ENCODE data around the gene NISCH. TPM values are rescaled to one million over a fixed set of nuclear protein-coding genes. Genes with fewer than 3 reads are reported as not detected.

Gene NISCH
- polyA plus RNA-seq, 12 donors = 50.6 to 137 (median 62.0) TPM; not detected in 1

- no peak for DNase-seq
These were observed 80.6 kb downstream of the NISCH start for GRCh38 chr3:52536112-52536368.

GRCh38 chr3:52536369-52537164 is 81.2 kb downstream of the NISCH start, which contains the start of gene UQCC5:
Gene UQCC5, plus strand, starts transcription at chr3:52536605. Its CDS starts 151 bp downstream, at chr3:52536756.
- DNase-seq = peak; percentile 98

GRCh38 chr3:52537165-52537620 is 81.8 kb downstream of the NISCH start:
- DNase-seq = no peak

- no peak for DNase-seq
These were observed 82.5 kb downstream of the NISCH start for GRCh38 chr3:52537726-52538421.

GRCh38 chr3:52539010-52539653 is 83.7 kb downstream of the NISCH start:
- DNase-seq = no peak

GRCh38 chr3:52541050-52541449 is 85.6 kb downstream of the NISCH start:
- DNase-seq = no peak

Other genes starting within 250 kb of the NISCH start
- gene TLR9, start 230.0 kb upstream of the NISCH start, polyA plus RNA-seq (ENCODE audit: insufficient read length in 12 of 12) = under 1 TPM in 10 of 12 donors, not detected in 2; 0.08 to 0.30 (median 0.14) TPM
- gene TWF2, start 216.4 kb upstream of the NISCH start, polyA plus RNA-seq (ENCODE audit: insufficient read length in 12 of 12) = 10 to 100 TPM in 11 of 12 donors, not detected in 1; 17.6 to 28.1 (median 22.2) TPM
- 10 to 100 TPM in 10 of 12 donors, not detected in 2; 11.7 to 20.1 (median 14.4) TPM for gene PPM1M, start 209.8 kb upstream of the NISCH start, polyA plus RNA-seq (ENCODE audit: insufficient read length in 12 of 12)
- 100 to 1,000 TPM in 2 of 12 donors, 10 to 100 TPM in 10; 73.8 to 110 (median 91.3) TPM for gene WDR82, start 177.0 kb upstream of the NISCH start, polyA plus RNA-seq (ENCODE audit: insufficient read length in 12 of 12)
- gene GLYCTK, start 167.8 kb upstream of the NISCH start, polyA plus RNA-seq (ENCODE audit: insufficient read length in 12 of 12) = 10 to 100 TPM in 1 of 12 donors, 1 to 10 TPM in 10, not detected in 1; 2.5 to 28.2 (median 4.2) TPM
- 10 to 100 TPM in 1 of 12 donors, 1 to 10 TPM in 10, not detected in 1; 2.9 to 25.1 (median 4.3) TPM for gene DNAH1, start 139.3 kb upstream of the NISCH start, polyA plus RNA-seq (ENCODE audit: insufficient read length in 12 of 12)
- gene BAP1, start 45.6 kb upstream of the NISCH start, polyA plus RNA-seq (ENCODE audit: insufficient read length in 12 of 12) = 10 to 100 TPM in 11 of 12 donors, not detected in 1; 43.4 to 59.9 (median 50.1) TPM
- 10 to 100 TPM in 4 of 12 donors, 1 to 10 TPM in 7, not detected in 1; 5.2 to 13.1 (median 9.4) TPM for gene PHF7, start 44.9 kb upstream of the NISCH start, polyA plus RNA-seq (ENCODE audit: insufficient read length in 12 of 12)
- gene SEMA3G, start 10.5 kb upstream of the NISCH start, polyA plus RNA-seq (ENCODE audit: insufficient read length in 12 of 12) = 10 to 100 TPM in 11 of 12 donors, not detected in 1; 10.2 to 16.1 (median 12.5) TPM
- 1,000 to 10,000 TPM in 2 of 12 donors, 100 to 1,000 TPM in 10; 327 to 1,063 (median 707) TPM for gene TNNC1, start 1.6 kb upstream of the NISCH start, polyA plus RNA-seq (ENCODE audit: insufficient read length in 12 of 12)
- gene STAB1, start 39.7 kb downstream of the NISCH start, polyA plus RNA-seq (ENCODE audit: insufficient read length in 12 of 12) = 10 to 100 TPM in 11 of 12 donors, not detected in 1; 29.2 to 55.4 (median 39.2) TPM
- 100 to 1,000 TPM in 3 of 12 donors, 10 to 100 TPM in 8, not detected in 1; 31.8 to 163 (median 82.8) TPM for gene NT5DC2, start 78.3 kb downstream of the NISCH start, polyA plus RNA-seq (ENCODE audit: insufficient read length in 12 of 12)
- 10 to 100 TPM in 6 of 12 donors, 1 to 10 TPM in 5, not detected in 1; 7.2 to 18.2 (median 10.7) TPM for gene UQCC5, start 81.0 kb downstream of the NISCH start, polyA plus RNA-seq (ENCODE audit: insufficient read length in 12 of 12)
- gene PBRM1, start 230.3 kb downstream of the NISCH start, polyA plus RNA-seq (ENCODE audit: insufficient read length in 12 of 12) = 10 to 100 TPM in 11 of 12 donors, not detected in 1; 30.0 to 58.2 (median 51.9) TPM
- 100 to 1,000 TPM in 4 of 12 donors, 10 to 100 TPM in 7, not detected in 1; 65.3 to 150 (median 96.6) TPM for gene GNL3, start 230.4 kb downstream of the NISCH start, polyA plus RNA-seq (ENCODE audit: insufficient read length in 12 of 12)